Neural progenitor cell (in vitro differentiated cells): ENCODE measurements around the gene MX1. TPM values are rescaled to one million over a fixed set of nuclear protein-coding genes. Genes with fewer than 3 reads are reported as not detected.

Experiments
- DNase-seq: peaks from one replicate; pipeline ENCODE4 v3.0.0-alpha.2; 2016; ENCODE audit warnings: low spot score
- H2AFZ ChIP-seq: fragments of 200-600 bp; sonication (generic); replicated peaks from 2 replicates; pipeline ENCODE4 v1.6.1; 2016; ENCODE audit warnings: antibody characterized with exemption
- H3F3A ChIP-seq: fragments of 200-600 bp; sonication (generic); 2 replicates; pipeline ENCODE4 v1.6.1; 2016; ENCODE audit warnings: antibody characterized with exemption, low read depth
- H3K27ac ChIP-seq: fragments of 200-600 bp; sonication (generic); 2 replicates; pipeline ENCODE4 v1.5.1; 2016; ENCODE audit warnings: mild to moderate bottlenecking
- H3K27me3 ChIP-seq: fragments of 200-600 bp; sonication (generic); 2 replicates; pipeline ENCODE4 v1.6.1; 2016; ENCODE audit warnings: mild to moderate bottlenecking, moderate library complexity
- H3K36me3 ChIP-seq: fragments of 200-600 bp; sonication (generic); 2 replicates; pipeline ENCODE4 v1.5.1; 2016
- H3K4me1 ChIP-seq: fragments of 200-600 bp; sonication (generic); 2 replicates; pipeline ENCODE4 v1.6.1; 2016; ENCODE audit warnings: mixed run types
- H3K4me2 ChIP-seq: fragments of 200-600 bp; sonication (generic); 2 replicates; pipeline ENCODE4 v1.6.1; 2016
- H3K4me3 ChIP-seq: fragments of 200-600 bp; sonication (generic); 2 replicates; pipeline ENCODE4 v1.5.1; 2016
- H3K79me2 ChIP-seq: fragments of 200-600 bp; sonication (generic); 2 replicates; pipeline ENCODE4 v1.6.1; 2016; ENCODE audit warnings: low read depth
- H3K9ac ChIP-seq: fragments of 200-600 bp; sonication (generic); 2 replicates; pipeline ENCODE4 v1.6.1; 2016
- H3K9me3 ChIP-seq: fragments of 200-600 bp; sonication (generic); 2 replicates; pipeline ENCODE4 v1.5.1; 2016; ENCODE audit warnings: low read depth
- H4K20me1 ChIP-seq: fragments of 200-600 bp; sonication (generic); 2 replicates; pipeline ENCODE4 v1.6.1; 2016; ENCODE audit warnings: low read depth
- H3K27ac Mint-ChIP-seq: 3 replicates; pipeline ENCODE4 v1.8.0; 2021; ENCODE audit warnings: mixed read lengths
- H3K27me3 Mint-ChIP-seq: 2 replicates; pipeline ENCODE4 v1.8.0; 2022; ENCODE audit warnings: low read depth, mild to moderate bottlenecking, inconsistent platforms, moderate library complexity, mixed read lengths; ENCODE audit not compliant: insufficient read depth
- H3K36me3 Mint-ChIP-seq: 3 replicates; pipeline ENCODE4 v1.8.0; 2021; ENCODE audit warnings: mixed read lengths
- H3K4me1 Mint-ChIP-seq: 3 replicates; pipeline ENCODE4 v1.8.0; 2021; ENCODE audit warnings: mixed read lengths
- H3K4me3 Mint-ChIP-seq: 3 replicates; pipeline ENCODE4 v1.8.0; 2021; ENCODE audit warnings: mild to moderate bottlenecking, moderate library complexity, mixed read lengths
- H3K9me3 Mint-ChIP-seq: 3 replicates; pipeline ENCODE4 v1.8.0; 2020; ENCODE audit warnings: mixed read lengths
- CTCF ChIP-seq: fragments of 200-600 bp; sonication (generic); IDR thresholded peaks from 2 replicates; pipeline ENCODE4 v1.5.1; 2017; ENCODE audit warnings: antibody characterized with exemption, mild to moderate bottlenecking
- EZH2 ChIP-seq: fragments of 200-600 bp; sonication (generic); IDR thresholded peaks from 2 replicates; pipeline ENCODE4 v1.6.1; 2017; ENCODE audit warnings: antibody characterized with exemption, mild to moderate bottlenecking, moderate library complexity
- EZH2phosphoT487 ChIP-seq: fragments of 200-600 bp; sonication (generic); IDR thresholded peaks from 2 replicates; pipeline ENCODE4 v1.6.1; 2017; ENCODE audit warnings: antibody characterized with exemption
- total RNA-seq: library from RNA; depleted of rRNA; stranded (reverse); fragments of >200 nt; gene quantifications from 2 replicates; pipeline ENCODE4 v1.2.3, GENCODE V29; 2015; ENCODE audit warnings: low replicate concordance

Gene MX1
- total RNA-seq, 1 donor from 2014 or later = 1.7 TPM

GRCh38 chr21:41427556-41427955 is 1.5 kb downstream of the MX1 start:
- Mint-ChIP-seq H3K27ac (no peak overlapping the region), H3K36me3 (peaks cover 3% of the 10 kb centered on the region), H3K4me3 (peak overlapping the region; percentile 27), H3K4me1 (peaks cover 4% of the 10 kb centered on the region), H3K27me3 (peaks cover 19% of the 10 kb centered on the region), H3K9me3 (no peaks in the 10 kb centered on the region)
- Histone ChIP-seq H3K27me3 (peaks cover 50% of the 10 kb centered on the region), H3F3A (no peaks in the 10 kb centered on the region), H3K4me1 (no peaks in the 10 kb centered on the region), H3K36me3 (no peaks in the 10 kb centered on the region), H2AFZ (no peak overlapping the region), H3K4me3 (no peak overlapping the region), H3K9ac (no peak overlapping the region), H3K9me3 (no peaks in the 10 kb centered on the region), H4K20me1 (no peaks in the 10 kb centered on the region), H3K27ac (no peak overlapping the region), H3K4me2 (no peak overlapping the region), H3K79me2 (no peaks in the 10 kb centered on the region)
- no peak for DNase-seq
- TF ChIP-seq CTCF = no peak
- TF ChIP-seq EZH2 = no peak
- TF ChIP-seq EZH2phosphoT487 = no peak

- H3K4me3 Mint-ChIP-seq = no peak overlapping the region
- H3K27me3 Mint-ChIP-seq = peaks cover 19% of the 10 kb centered on the region
- no peak overlapping the region for H3K27ac ChIP-seq
These were observed 2.3 kb downstream of the MX1 start for GRCh38 chr21:41428311-41428710.

GRCh38 chr21:41428847-41429246 is 2.8 kb downstream of the MX1 start:
- no peak overlapping the region for H3K4me3 Mint-ChIP-seq

More at GRCh38 chr21:41428311-41428710, 2.3 kb downstream of the MX1 start:
- Histone ChIP-seq H3K9ac (no peak overlapping the region), H3K4me2 (no peak overlapping the region), H2AFZ (no peak overlapping the region), H3K4me3 (no peak overlapping the region), H3K79me2 (no peaks in the 10 kb centered on the region), H3K4me1 (no peaks in the 10 kb centered on the region), H3K27me3 (peaks cover 50% of the 10 kb centered on the region), H3F3A (no peaks in the 10 kb centered on the region), H3K9me3 (no peaks in the 10 kb centered on the region), H4K20me1 (no peaks in the 10 kb centered on the region), H3K36me3 (no peaks in the 10 kb centered on the region)
- Mint-ChIP-seq H3K9me3 (no peaks in the 10 kb centered on the region), H3K27ac (no peak overlapping the region), H3K4me1 (peaks cover 4% of the 10 kb centered on the region), H3K36me3 (peaks cover 3% of the 10 kb centered on the region)
- no peak for DNase-seq
- TF ChIP-seq EZH2phosphoT487 (no peak), CTCF (no peak), EZH2 (no peak)

More at GRCh38 chr21:41428847-41429246, 2.8 kb downstream of the MX1 start:
- Histone ChIP-seq H3K27me3 (peaks cover 50% of the 10 kb centered on the region), H3K4me1 (no peaks in the 10 kb centered on the region), H3K9ac (no peak overlapping the region), H3K79me2 (no peaks in the 10 kb centered on the region), H3F3A (no peaks in the 10 kb centered on the region), H3K4me2 (no peak overlapping the region), H2AFZ (no peak overlapping the region), H3K36me3 (no peaks in the 10 kb centered on the region), H3K4me3 (no peak overlapping the region), H4K20me1 (no peaks in the 10 kb centered on the region), H3K9me3 (no peaks in the 10 kb centered on the region), H3K27ac (no peak overlapping the region)
- no peak for TF ChIP-seq CTCF
- DNase-seq = no peak
- Mint-ChIP-seq H3K36me3 (peaks cover 3% of the 10 kb centered on the region), H3K27ac (no peak overlapping the region), H3K27me3 (peaks cover 16% of the 10 kb centered on the region), H3K9me3 (no peaks in the 10 kb centered on the region), H3K4me1 (peaks cover 2% of the 10 kb centered on the region)
